ENCODE measurements around the gene CSTF3.
"Not testable (repeated sequence)": the region's sequence is repeated elsewhere in the genome, so short reads cannot be mapped to it uniquely, and the experiment has no call there.

The CSTF3 gene

GRCh38 chr11:33072465-33072864, 88.8 kb downstream of the CSTF3 start:
- DNase-seq = no peak

DNA sequence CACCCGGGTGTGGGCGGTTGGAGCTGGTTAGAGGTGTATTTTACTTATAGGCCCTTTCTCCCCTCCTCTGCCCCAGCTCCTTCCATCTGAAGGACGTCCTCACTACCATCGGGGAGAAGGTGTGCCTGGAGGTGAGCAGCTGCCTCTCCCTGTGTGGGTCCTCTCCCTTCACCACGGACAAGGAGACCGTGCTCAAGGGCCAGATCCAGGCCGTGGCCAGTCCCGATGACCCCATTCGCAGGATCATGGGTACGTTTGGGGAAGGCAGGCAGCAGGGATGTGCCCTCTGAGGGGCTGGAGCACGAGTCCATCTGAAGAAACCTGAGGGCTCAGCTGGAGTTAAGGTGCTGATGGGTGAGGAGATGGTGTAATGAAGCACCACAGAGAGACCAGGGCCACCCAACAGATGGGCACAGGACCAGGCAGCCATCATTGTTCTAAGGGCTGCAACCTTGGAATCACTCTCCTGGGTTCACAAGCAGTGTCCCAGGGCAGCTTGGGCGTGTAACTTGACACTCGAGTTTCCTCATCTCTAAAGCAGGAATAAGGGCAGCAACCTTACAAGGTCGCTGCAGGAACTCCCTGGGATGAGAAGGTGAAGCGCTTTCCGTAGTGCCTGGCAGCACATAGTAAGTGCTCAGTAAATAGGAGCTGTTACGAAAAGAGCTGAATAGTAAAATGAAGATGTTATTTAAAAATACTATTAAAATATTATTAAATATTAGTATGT, 92.5 kb downstream of the CSTF3 start:
- DNase-seq = no peak

DNA sequence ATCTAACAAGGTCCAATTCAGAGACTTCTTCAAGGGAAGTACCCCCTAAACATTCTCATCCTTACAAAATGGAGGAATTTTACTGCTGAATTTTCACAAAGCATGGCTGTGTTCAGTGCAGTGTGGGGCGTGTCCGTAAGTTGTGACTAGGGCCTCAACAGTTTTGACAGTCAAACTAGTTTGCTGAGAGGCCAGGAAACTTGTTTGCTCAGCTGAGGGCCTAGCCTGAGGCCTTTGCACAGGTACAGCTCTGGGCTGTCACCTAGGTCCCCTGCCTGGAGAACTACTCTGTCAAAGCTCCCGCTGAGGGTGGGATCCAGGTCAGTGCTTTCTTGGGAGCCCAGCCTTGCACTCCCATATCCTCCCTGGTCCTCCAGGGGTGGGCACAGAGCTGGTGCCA, 94.0 kb downstream of the CSTF3 start:
- no peak for DNase-seq

- peak; percentile 75 for DNase-seq
These were observed 95.7 kb downstream of the CSTF3 start for GRCh38 chr11:33065445-33066178.

DNA sequence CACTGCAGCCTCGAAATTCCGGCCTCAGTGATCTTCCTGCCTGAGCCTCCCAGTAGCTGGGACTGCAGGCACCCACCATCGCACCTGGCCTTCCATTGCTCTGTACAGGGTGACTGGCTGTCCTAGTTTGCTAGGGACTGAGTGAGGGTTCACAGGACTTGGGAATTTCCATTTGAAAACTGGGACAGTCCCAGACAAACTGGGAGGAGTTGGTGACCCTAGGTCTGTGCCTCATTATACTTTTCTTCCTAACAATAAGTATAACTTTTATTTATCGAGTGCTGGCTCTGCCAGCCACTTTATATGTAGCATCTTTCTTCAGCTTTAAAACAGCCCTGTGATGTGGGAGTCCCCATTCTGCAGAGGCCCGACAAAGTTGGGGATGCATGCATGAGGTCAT, 96.4 kb downstream of the CSTF3 start:
- DNase-seq = no peak

GRCh38 chr11:33064033-33064825, 97.1 kb downstream of the CSTF3 start:
- DNase-seq = no peak

DNA sequence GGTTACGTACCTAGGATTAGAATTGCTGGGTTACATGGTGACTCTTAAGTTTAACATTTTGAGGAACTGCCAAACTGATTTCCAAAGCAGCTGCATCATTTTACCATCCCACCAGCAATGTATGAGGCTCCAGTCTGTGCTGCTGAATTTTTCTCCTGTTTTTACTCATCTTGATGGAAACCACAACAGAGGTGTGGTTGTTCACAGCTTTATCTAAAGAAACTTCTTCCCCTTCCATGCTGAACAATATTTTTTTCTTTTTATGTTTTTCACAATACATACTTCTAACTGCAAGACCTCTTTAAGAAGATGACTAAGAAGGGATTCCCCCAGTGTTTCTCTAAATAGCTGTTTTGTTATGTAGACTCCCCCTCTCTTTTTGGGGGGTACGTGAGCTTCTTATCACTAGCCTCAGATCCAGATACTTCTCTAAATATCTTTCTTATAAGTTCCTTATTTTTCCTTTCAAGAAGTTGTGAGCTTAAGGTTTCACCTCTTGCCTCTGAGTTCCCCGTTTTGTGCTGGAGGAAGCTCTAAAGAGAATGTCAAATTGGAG, 97.9 kb downstream of the CSTF3 start:
- DNase-seq = peak; percentile 83

DNA sequence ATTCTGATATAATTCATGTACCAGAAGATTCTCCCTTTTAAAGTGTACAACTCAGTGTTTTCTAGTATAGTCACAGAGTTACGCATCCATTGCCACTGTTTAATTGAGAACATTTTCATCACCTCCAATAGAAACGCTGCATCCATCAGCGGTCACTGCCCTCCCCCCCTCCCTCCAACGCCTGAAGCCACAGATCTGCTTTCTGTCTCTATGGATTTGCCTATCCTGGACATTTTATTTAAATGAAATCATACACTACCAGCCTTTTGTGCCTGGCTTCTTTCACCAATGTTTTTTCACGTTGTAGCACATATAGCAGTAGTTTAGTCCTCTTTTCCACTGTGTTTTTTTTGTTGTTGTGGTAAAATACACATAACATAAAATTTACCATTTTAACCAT, 99.1 kb downstream of the CSTF3 start:
- no peak for DNase-seq

DNA sequence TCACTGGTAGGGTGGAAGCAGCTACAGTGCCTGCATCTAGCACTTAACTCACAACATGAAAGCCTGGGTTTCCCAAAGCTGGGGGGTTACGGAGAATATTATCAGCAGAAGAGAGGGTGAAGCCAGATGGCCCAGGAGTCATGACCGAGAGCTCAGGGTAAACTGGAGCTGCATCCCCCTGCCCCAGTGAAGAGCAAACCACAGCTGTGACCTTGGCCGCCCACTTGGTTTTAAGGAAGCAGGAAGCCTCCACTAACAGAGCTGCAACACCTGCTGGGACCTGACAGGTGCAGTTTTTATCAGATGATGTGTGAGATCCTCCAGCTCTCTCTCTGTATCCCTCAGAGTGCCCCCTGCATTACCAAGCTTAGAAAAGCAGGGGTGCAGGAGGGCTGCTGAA, 101.0 kb downstream of the CSTF3 start:
- DNase-seq = no peak

DNA sequence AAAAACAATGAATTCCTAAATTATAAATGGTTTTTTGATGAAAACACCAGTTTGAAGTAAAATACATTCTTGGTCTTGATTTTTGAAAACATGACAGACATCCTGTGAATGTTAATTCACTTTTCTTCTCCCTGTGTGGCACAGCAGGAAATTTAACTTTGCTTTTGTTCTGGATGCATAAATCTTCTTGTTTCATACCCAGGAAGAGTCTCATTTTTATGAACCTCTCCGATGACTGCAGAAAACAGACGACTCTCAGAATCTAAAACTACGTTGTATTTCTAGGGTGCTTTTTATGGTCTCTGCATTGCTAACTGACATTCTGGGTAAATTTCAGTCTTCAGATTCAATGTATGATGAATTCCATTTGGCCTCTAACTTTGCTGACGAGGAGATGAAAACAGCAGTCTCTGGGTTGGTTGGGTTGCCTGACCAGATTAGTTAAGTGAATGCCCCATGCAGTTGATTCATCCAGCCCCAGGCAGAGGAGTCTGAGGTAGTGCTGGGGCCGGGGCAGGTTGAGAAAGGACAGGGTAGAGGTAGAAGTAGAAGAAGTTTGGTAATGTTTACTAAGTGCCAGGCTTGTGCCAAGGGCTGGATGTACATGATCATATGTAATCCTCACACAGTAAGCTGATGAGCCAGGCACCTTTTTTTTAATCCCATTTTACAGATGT, 101.8 kb downstream of the CSTF3 start:
- DNase-seq = no peak

DNA sequence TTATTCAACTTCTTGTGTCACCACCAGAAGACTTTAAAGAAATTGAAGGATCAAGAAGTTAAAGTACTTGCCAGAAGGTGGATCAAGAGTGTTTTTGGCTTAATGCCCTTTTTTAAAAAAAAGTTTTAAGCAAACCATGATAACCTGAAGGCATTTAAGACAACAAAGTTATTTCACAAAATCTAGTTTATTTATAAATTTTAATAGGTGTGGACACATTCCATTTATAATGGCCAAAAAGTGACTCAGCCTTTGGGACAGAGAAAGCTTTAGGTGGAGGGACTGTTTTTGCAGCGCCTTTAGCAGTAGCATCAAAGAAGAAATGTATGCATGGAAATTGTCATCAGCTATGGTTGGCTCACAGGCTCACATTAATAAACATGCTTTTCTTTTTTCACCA, 104.0 kb downstream of the CSTF3 start:
- DNase-seq = no peak

DNA sequence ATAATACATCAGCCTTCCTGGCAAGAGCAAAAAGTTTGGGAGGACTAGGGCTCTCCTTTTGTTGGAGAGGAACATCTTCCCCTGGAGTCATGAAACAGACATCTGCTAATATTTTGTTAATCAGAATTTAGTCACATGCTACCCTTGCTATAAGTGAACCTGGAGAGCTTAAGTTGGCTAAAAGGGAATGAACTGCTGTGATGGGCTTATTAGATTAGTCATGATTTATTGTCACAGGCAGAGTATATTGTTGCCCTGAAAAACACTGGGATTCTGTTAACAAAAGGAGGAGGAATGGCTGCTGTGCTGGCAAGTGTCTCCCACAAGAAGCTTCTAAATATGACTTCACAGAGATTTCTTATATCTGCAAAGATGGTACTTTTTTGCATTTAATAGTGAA, 105.9 kb downstream of the CSTF3 start:
- no peak for DNase-seq

- DNase-seq = no peak
These were observed 109.0 kb downstream of the CSTF3 start for GRCh38 chr11:33052231-33052630.

GRCh38 chr11:33049565-33050408, 111.5 kb downstream of the CSTF3 start:
- not testable (repeated sequence) for DNase-seq

DNA sequence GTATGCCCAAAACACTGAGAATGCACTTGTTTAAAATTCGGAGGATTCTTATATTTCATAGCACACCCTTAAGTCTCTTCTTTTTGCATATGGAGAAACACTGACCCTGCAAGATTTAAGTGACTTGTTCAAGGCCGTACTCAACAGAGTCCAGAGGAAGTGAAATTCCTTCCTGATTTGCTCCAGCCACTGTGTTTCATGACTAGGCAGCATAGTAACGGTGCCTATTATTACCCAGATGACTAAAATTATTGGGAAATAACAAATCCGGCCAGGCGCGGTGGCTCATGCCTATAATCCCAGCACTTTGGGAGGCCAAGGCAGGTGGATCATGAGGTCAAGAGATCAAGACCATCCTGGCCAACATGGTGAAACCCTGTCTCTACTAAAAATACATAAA, 112.6 kb downstream of the CSTF3 start:
- not testable (repeated sequence) for DNase-seq

DNA sequence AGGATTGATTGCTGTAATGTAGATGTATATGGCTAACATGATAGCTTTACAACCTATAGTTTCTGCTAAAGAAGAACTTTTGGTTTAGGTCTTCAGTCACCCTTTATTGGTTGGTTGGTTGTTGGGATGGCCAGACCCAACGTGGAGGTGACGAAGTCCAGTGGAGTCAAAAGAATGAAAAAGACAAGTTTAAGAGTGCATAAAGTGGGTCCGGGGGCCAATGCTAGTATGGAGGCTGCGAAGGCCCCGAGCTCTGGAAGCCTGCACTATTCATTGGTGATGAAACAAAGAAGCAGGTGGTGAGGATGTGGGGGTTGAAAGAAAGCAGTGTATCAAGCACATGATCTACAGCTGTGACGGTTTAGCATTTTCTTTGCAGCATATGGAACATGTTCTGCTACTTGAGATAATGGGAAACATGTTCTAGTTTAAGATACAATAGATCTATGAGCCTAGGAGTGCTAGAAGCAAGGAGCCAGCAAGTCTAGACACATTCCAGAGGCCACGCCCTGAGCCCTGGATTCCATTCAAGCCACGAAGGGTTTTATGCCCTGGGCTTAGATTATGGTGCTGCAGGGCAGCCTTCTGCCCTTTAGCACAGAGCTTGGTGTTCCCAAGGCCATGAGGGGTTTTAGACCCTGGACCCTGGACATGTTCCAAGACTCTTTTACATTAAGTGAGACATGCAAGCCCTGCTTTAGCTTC, 115.6 kb downstream of the CSTF3 start:
- DNase-seq = no peak

GRCh38 chr11:33044285-33044756, 117.0 kb downstream of the CSTF3 start:
- DNase-seq = no peak

GRCh38 chr11:33043221-33043830, 118.0 kb downstream of the CSTF3 start:
- DNase-seq = peak; percentile 58

DNA sequence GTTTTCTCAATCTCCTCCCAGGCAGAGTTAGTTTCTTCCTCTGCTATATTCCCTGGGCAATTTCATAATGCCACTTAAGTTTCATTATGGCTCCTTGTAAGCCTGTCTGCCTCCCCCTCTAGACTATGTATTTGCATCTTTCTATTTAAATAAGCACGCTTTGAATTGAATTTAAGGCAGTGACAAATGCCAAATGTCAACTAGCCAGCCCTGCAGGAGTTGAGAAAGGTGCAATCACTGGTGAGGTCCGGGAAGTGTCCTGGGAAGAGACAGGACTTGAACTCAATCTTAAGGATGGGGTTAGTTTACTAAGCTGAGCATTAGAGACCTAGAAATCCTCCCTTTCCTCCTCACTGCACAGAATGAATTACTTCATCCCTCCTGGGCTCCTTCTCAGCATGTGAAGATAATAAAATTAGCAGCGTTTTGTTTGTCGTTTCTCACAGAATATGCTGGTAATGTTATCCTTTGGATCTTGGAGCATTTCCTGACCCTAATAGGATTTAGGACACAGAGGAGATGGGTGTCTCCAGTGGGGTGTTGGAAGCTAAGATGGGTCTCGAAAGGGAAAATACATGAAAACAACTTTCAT, 120.3 kb downstream of the CSTF3 start:
- DNase-seq = no peak
